Hepatocyte (in vitro differentiated cells): ENCODE results near the gene ALAD. TPM values are rescaled to one million over a fixed set of nuclear protein-coding genes. Genes with fewer than 3 reads are reported as not detected.

Experiments
- DNase-seq: peaks from one replicate; pipeline ENCODE4 v3.0.0-alpha.2; 2016; ENCODE audit warnings: low spot score
- H2AFZ ChIP-seq: fragments of 200-600 bp; sonication (generic); 2 replicates; pipeline ENCODE4 v1.6.0; 2016; ENCODE audit warnings: antibody characterized with exemption, mild to moderate bottlenecking
- H3K27ac ChIP-seq: fragments of 200-600 bp; sonication (generic); 2 replicates; pipeline ENCODE4 v1.5.1; 2016; ENCODE audit warnings: mild to moderate bottlenecking
- H3K27me3 ChIP-seq: fragments of 200-600 bp; sonication (generic); 2 replicates; pipeline ENCODE4 v1.6.1; 2016
- H3K36me3 ChIP-seq: fragments of 200-600 bp; sonication (generic); replicated peaks from 2 replicates; pipeline ENCODE4 v1.5.1; 2016; ENCODE audit warnings: low read depth; ENCODE audit not compliant: insufficient read depth
- H3K4me1 ChIP-seq: fragments of 200-600 bp; sonication (generic); 2 replicates; pipeline ENCODE4 v1.5.1; 2016; ENCODE audit warnings: mild to moderate bottlenecking, moderate library complexity; ENCODE audit not compliant: insufficient read depth
- H3K4me2 ChIP-seq: fragments of 200-600 bp; sonication (generic); 2 replicates; pipeline ENCODE4 v1.6.0; 2016
- H3K4me3 ChIP-seq: fragments of 200-600 bp; sonication (generic); 2 replicates; pipeline ENCODE4 v1.5.1; 2016; ENCODE audit warnings: mild to moderate bottlenecking
- H3K79me2 ChIP-seq: fragments of 200-600 bp; sonication (generic); 2 replicates; pipeline ENCODE4 v1.6.0; 2017; ENCODE audit warnings: mild to moderate bottlenecking
- H3K9me2 ChIP-seq: fragments of 200-600 bp; sonication (generic); replicated peaks from 2 replicates; pipeline ENCODE4 v1.6.0; 2017; ENCODE audit warnings: mild to moderate bottlenecking; ENCODE audit not compliant: insufficient read depth
- H3K9me3 ChIP-seq: fragments of 200-600 bp; sonication (generic); 2 replicates; pipeline ENCODE4 v1.5.1; 2016; ENCODE audit warnings: low read depth, mild to moderate bottlenecking
- H4K20me1 ChIP-seq: fragments of 200-600 bp; sonication (generic); 2 replicates; pipeline ENCODE4 v1.6.0; 2016; ENCODE audit warnings: mild to moderate bottlenecking; ENCODE audit not compliant: insufficient read depth, poor library complexity, severe bottlenecking
- CTCF ChIP-seq: fragments of 200-600 bp; sonication (generic); IDR thresholded peaks from 2 replicates; pipeline ENCODE4 v1.5.1; 2016; ENCODE audit warnings: antibody characterized with exemption, mild to moderate bottlenecking; ENCODE audit not compliant: poor library complexity
- EZH2 ChIP-seq: fragments of 200-600 bp; sonication (generic); IDR thresholded peaks from 2 replicates; pipeline ENCODE4 v1.6.1; 2016; ENCODE audit warnings: antibody characterized with exemption, mild to moderate bottlenecking, borderline replicate concordance
- EZH2phosphoT487 ChIP-seq: fragments of 200-600 bp; sonication (generic); IDR thresholded peaks from one replicate; pipeline ENCODE4 v1.6.1; 2018; ENCODE audit warnings: antibody characterized with exemption, mild to moderate bottlenecking, low read depth, moderate library complexity; ENCODE audit not compliant: unreplicated experiment, severe bottlenecking
- WGBS: methylation state at CpG from one replicate; pipeline ENCODE4 v1.1.6; 2016; ENCODE audit warnings: low lambda C conversion rate; ENCODE audit errors: missing lambda C conversion rate; 5-methylcytosine and 5-hydroxymethylcytosine counted together
- polyA plus RNA-seq: library from polyadenylated mRNA; unstranded; fragments of >200 nt; fragmentation: Nextera tagmentation; extraction: Ambion mirVana; gene quantifications from 2 replicates; pipeline ENCODE4 v1.2.1, GENCODE V29; 2016
- total RNA-seq: library from RNA; depleted of rRNA; stranded (reverse); fragments of >200 nt; gene quantifications from 2 replicates; pipeline ENCODE4 v1.2.3, GENCODE V29; 2014

The ALAD gene
- total and polyA plus RNA-seq, 2 experiments from 2014 or later, result 27.8 to 43.8 TPM

GRCh38 chr9:113352006-113352405 is 49.1 kb downstream of the ALAD start:
- no peak overlapping the region for H3K4me3 ChIP-seq
- H3K79me2 ChIP-seq, result no peaks in the 10 kb centered on the region
- no peaks in the 10 kb centered on the region for H3K9me3 ChIP-seq
- no peak for DNase-seq
- H3K36me3 ChIP-seq, result no peaks in the 10 kb centered on the region
- no peak overlapping the region for H3K27ac ChIP-seq
- H3K27me3 ChIP-seq, result peaks cover 20% of the 10 kb centered on the region
- no peaks in the 10 kb centered on the region for H4K20me1 ChIP-seq
- TF ChIP-seq EZH2 (no peak), CTCF (no peak), EZH2phosphoT487 (no peak)
- no peaks in the 10 kb centered on the region for H3K9me2 ChIP-seq
- 78% methylated on average over 6 of the region's 6 CpGs for WGBS
- H2AFZ ChIP-seq, result no peak overlapping the region
- H3K4me2 ChIP-seq, result no peak overlapping the region
- peaks cover 9% of the 10 kb centered on the region for H3K4me1 ChIP-seq

- Histone ChIP-seq H3K79me2 (no peaks in the 10 kb centered on the region), H3K4me3 (no peak overlapping the region), H4K20me1 (no peaks in the 10 kb centered on the region), H3K9me3 (no peaks in the 10 kb centered on the region), H3K36me3 (no peaks in the 10 kb centered on the region), H2AFZ (no peak overlapping the region), H3K4me2 (no peak overlapping the region), H3K27me3 (peaks cover 20% of the 10 kb centered on the region), H3K9me2 (no peaks in the 10 kb centered on the region), H3K4me1 (peaks cover 9% of the 10 kb centered on the region), H3K27ac (no peak overlapping the region)
- DNase-seq, result no peak
- 64% methylated on average over 6 of the region's 6 CpGs for WGBS
- TF ChIP-seq CTCF, result no peak
- no peak for TF ChIP-seq EZH2
- no peak for TF ChIP-seq EZH2phosphoT487
Measured at GRCh38 chr9:113350937-113351336, 50.1 kb downstream of the ALAD start.

GRCh38 chr9:113350107-113350661 is 50.9 kb downstream of the ALAD start:
- no peak for DNase-seq
- peaks cover 9% of the 10 kb centered on the region for H3K4me1 ChIP-seq
- peak overlapping the region; percentile 63 for H2AFZ ChIP-seq
- H3K4me3 ChIP-seq, result peak overlapping the region; percentile 58
- peak overlapping the region; percentile 92 for H3K4me2 ChIP-seq
- peaks cover 20% of the 10 kb centered on the region for H3K27me3 ChIP-seq
- no peaks in the 10 kb centered on the region for H3K36me3 ChIP-seq
- H3K27ac ChIP-seq, result no peak overlapping the region
- 17% methylated on average over 14 of the region's 14 CpGs for WGBS
- no peak for TF ChIP-seq EZH2
- no peak for TF ChIP-seq EZH2phosphoT487
- no peak for TF ChIP-seq CTCF
- no peaks in the 10 kb centered on the region for H3K9me2 ChIP-seq
- H4K20me1 ChIP-seq, result no peaks in the 10 kb centered on the region
- H3K79me2 ChIP-seq, result no peaks in the 10 kb centered on the region
- H3K9me3 ChIP-seq, result no peaks in the 10 kb centered on the region
